ENCODE data around the gene MLH3. TPM values are rescaled to one million over a fixed set of nuclear protein-coding genes. Genes with fewer than 3 reads are reported as not detected.

The MLH3 gene
- total RNA-seq, 4 donors from 2014 or later, result 24.5 to 40.7 (median 32.9) TPM

- no peaks in the 10 kb centered on the region for H3K9me3 ChIP-seq
- 83% methylated on average over 6 of the region's 6 CpGs for WGBS
- H3K4me3 ChIP-seq, result no peak overlapping the region
- peaks cover 15 to 19% (median 17%) of the 10 kb centered on the region in 4 donors for H3K4me1 ChIP-seq
- TF ChIP-seq EP300 (IDR thresholded peaks at IDR 0.05) (no peak), CTCF (IDR thresholded peaks at IDR 0.05) (no peak), POLR2A (IDR thresholded peaks at IDR 0.05; ENCODE audit: low read depth) (no peak), POLR2AphosphoS5 (IDR thresholded peaks at IDR 0.05) (no peak)
- H3K36me3 ChIP-seq, result peaks cover 47 to 88% (median 76%) of the 10 kb centered on the region in 4 donors
- H3K27ac ChIP-seq (replicated peaks in 1 of 4), result peak overlapping the region in 1 of 4 donors; percentile 8
- no peaks in the 10 kb centered on the region for H3K27me3 ChIP-seq
- intact Hi-C loops (cut with DNase I), result no loop called here
- no peak for DNase-seq (ENCODE audit: extremely low spot score)
Observed at GRCh38 chr14:75013290-75013689, 38.0 kb downstream of the MLH3 start.

- Histone ChIP-seq H3K27ac (replicated peaks in 1 of 4) (peak overlapping the region; percentile 36 to 50 (median 48)), H3K27me3 (no peaks in the 10 kb centered on the region), H3K9me3 (no peaks in the 10 kb centered on the region), H3K4me1 (peaks cover 15 to 20% (median 19%) of the 10 kb centered on the region in 4 donors), H3K36me3 (peaks cover 37 to 88% (median 76%) of the 10 kb centered on the region in 4 donors), H3K4me3 (no peak overlapping the region)
- 45% methylated on average over 4 of the region's 4 CpGs for WGBS
- no peak for TF ChIP-seq EP300 (IDR thresholded peaks at IDR 0.05)
- DNase-seq (ENCODE audit: extremely low spot score), result no peak
- intact Hi-C loops (cut with DNase I), result no loop called here
Observed at GRCh38 chr14:75011356-75011994, 39.8 kb downstream of the MLH3 start.

GRCh38 chr14:75010472-75011093, 40.7 kb downstream of the MLH3 start:
- no peaks in the 10 kb centered on the region for H3K9me3 ChIP-seq
- DNase-seq (ENCODE audit: extremely low spot score), result no peak
- peaks cover 36 to 88% (median 76%) of the 10 kb centered on the region in 4 donors for H3K36me3 ChIP-seq
- TF ChIP-seq EP300 (IDR thresholded peaks at IDR 0.05) (no peak), POLR2AphosphoS5 (IDR thresholded peaks at IDR 0.05) (no peak), POLR2A (IDR thresholded peaks at IDR 0.05; ENCODE audit: low read depth) (no peak), CTCF (IDR thresholded peaks at IDR 0.05) (no peak)
- no peak overlapping the region for H3K4me3 ChIP-seq
- intact Hi-C loops (cut with DNase I), result no loop called here
- H3K4me1 ChIP-seq, result peaks cover 16 to 21% (median 19%) of the 10 kb centered on the region in 4 donors
- peak overlapping the region in 3 of 4 donors; percentile 29 to 50 (median 36) for H3K27ac ChIP-seq (replicated peaks in 1 of 4)
- no peaks in the 10 kb centered on the region for H3K27me3 ChIP-seq
- 96% methylated on average over 4 of the region's 4 CpGs for WGBS

- intact Hi-C loops (cut with DNase I), result loop anchor here (10.0 kb wide), 1 partner anchor 76 kb away; no protein-coding TSS in a partner anchor
- DNase-seq (ENCODE audit: extremely low spot score), result no peak
- Histone ChIP-seq H3K9me3 (no peaks in the 10 kb centered on the region), H3K4me3 (no peak overlapping the region), H3K4me1 (peaks cover 21 to 33% (median 30%) of the 10 kb centered on the region in 4 donors), H3K27me3 (no peaks in the 10 kb centered on the region), H3K36me3 (peaks cover 32 to 84% (median 72%) of the 10 kb centered on the region in 4 donors), H3K27ac (replicated peaks in 1 of 4) (no peak overlapping the region)
- 87% methylated on average over 4 of the region's 4 CpGs for WGBS
- TF ChIP-seq POLR2A (IDR thresholded peaks at IDR 0.05; ENCODE audit: low read depth) (no peak), POLR2AphosphoS5 (IDR thresholded peaks at IDR 0.05) (no peak), CTCF (IDR thresholded peaks at IDR 0.05) (no peak), EP300 (IDR thresholded peaks at IDR 0.05) (no peak)
Observed at GRCh38 chr14:75009176-75009575, 42.1 kb downstream of the MLH3 start.

- intact Hi-C loops (cut with DNase I), result loop anchor here (10.0 kb wide), 1 partner anchor 79 kb away; no protein-coding TSS in a partner anchor
- TF ChIP-seq POLR2AphosphoS5 (IDR thresholded peaks at IDR 0.05) (no peak), EP300 (IDR thresholded peaks at IDR 0.05) (no peak), POLR2A (IDR thresholded peaks at IDR 0.05; ENCODE audit: low read depth) (no peak), CTCF (IDR thresholded peaks at IDR 0.05) (no peak)
- DNase-seq (ENCODE audit: extremely low spot score), result no peak
- H3K9me3 ChIP-seq, result no peaks in the 10 kb centered on the region
- no peak overlapping the region for H3K27ac ChIP-seq (replicated peaks in 1 of 4)
- H3K4me3 ChIP-seq, result no peak overlapping the region
- 81% methylated on average over 3 of the region's 3 CpGs for WGBS
- H3K36me3 ChIP-seq, result peaks cover 23 to 58% (median 54%) of the 10 kb centered on the region in 4 donors
- peaks cover 15 to 34% (median 25%) of the 10 kb centered on the region in 4 donors for H3K4me1 ChIP-seq
- H3K27me3 ChIP-seq, result no peaks in the 10 kb centered on the region
Observed at GRCh38 chr14:75005357-75005756, 45.9 kb downstream of the MLH3 start.

Measured in esophagus muscularis mucosa (tissue), 4 donors.